IPS-18a (cell line): ENCODE data around the gene ZFAND6.
"Not testable (repeated sequence)": the region's sequence is repeated elsewhere in the genome, so short reads cannot be mapped to it uniquely, and the experiment has no call there.

ENCODE experiments used
- H3K27ac ChIP-seq: one replicate; pipeline ENCODE4 v1.5.1; 2013; ENCODE audit warnings: low read length
- H3K27me3 ChIP-seq: one replicate; pipeline ENCODE4 v1.6.1; 2013; ENCODE audit warnings: mild to moderate bottlenecking, low read length; ENCODE audit not compliant: control insufficient read depth, insufficient read depth
- H3K36me3 ChIP-seq: one replicate; pipeline ENCODE4 v1.6.1; 2013; ENCODE audit warnings: low read depth, low read length; ENCODE audit not compliant: control insufficient read depth
- H3K4me1 ChIP-seq: one replicate; pipeline ENCODE4 v1.6.1; 2013; ENCODE audit warnings: low read depth, low read length; ENCODE audit not compliant: control insufficient read depth
- H3K4me3 ChIP-seq: one replicate; pipeline ENCODE4 v1.5.1; 2013; ENCODE audit warnings: low read length
- H3K9ac ChIP-seq: one replicate; pipeline ENCODE4 v1.6.1; 2013; ENCODE audit warnings: mild to moderate bottlenecking, low read length, moderate library complexity
- H3K9me3 ChIP-seq: one replicate; pipeline ENCODE4 v1.6.1; 2013; ENCODE audit warnings: low read depth, low read length; ENCODE audit not compliant: control insufficient read depth

The ZFAND6 gene

DNA sequence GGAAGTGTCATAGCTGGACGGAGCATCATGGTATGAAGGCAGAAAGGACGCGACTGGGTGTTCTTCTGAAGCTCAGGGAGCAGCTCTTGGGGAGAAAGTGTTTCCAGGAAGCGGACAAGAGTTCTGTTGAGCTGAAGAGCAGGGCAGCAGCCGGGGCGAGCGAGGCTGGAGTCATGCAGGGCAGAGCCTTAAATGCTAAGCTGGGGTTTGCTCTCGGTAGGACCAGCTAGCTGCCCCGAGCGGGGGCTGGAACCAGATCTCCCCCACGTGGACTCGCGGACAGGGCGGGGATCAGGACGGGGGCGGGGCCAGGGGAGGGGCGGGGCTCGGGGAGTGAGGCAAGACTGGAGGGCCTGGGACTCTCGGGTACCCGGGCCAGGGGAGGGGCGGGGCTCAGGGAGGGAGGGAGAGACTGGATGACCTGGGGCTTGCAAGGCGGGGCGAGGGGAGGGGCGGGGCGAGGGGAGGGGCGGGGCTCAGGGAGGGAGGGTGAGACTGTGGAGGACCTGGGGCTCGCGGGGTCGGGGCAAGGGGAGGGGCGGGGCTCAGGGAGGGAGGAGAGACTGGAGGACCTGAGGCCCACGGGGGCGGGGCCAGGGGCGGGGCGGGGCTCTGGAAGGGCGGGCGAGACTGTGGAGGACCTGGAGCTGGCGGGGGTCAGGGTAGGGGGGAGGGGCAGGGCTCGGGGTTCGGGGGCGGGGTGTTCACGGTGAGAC lies 92.9 kb downstream of the ZFAND6 start:
- Histone ChIP-seq H3K4me1 (peaks cover 6% of the 10 kb centered on the region), H3K27ac (no peak overlapping the region), H3K4me3 (peak overlapping the region; percentile 82), H3K27me3 (peaks cover 6% of the 10 kb centered on the region), H3K9ac (peak overlapping the region; percentile 8), H3K36me3 (no peaks in the 10 kb centered on the region), H3K9me3 (no peaks in the 10 kb centered on the region)

DNA sequence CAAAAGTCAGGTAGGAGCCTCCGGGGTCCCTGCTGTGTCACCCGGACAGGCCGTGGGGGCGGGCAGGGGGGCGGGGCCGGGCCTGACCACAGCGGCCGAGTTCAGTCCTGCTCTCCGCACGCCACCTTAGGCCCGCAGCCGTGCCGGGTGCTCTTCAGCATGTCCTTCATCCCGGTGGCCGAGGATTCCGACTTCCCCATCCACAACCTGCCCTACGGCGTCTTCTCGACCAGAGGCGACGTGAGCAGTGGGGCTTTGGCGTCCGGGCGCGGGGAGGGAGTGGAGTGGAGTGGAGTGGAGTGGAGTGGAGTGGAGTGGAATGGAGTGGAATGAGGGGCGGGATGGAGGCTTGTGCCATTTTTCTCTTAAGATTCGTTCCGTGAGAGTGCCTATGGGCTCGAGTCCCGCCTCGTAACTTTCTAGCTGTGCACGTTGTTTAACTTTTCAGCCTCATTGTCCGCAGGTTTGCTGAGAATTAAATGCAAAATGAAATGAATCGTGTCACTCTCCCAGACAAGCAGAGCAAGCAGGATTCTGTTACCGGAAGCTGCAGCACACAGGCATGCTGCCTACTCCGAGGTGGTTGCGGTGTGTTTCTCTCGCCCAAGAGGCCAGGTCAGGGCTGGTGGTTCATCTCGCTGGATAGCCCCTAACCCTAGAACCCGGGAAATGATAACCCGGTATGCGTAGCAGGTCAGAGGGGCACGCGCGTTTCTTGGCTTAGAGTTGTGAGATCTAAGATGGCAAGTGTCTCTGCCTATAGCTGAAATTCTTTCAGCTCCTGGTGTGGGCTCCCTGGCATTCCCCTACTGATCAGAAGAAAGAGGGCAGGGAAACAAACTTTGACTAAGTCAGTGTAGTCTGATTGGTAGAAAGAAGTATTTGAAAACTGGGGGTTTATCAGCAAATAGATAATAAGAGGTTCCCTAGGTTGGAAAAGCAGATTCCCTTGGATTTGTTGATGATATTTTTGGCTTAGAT lies 93.7 kb downstream of the ZFAND6 start, which contains the start of gene FAH:
FAH (plus strand) TSS at position 104 of the 981 bp plus-strand sequence; CDS start at position 160, 56 bp downstream.
- H3K27ac ChIP-seq = no peak within 1 kb of the TSS

DNA sequence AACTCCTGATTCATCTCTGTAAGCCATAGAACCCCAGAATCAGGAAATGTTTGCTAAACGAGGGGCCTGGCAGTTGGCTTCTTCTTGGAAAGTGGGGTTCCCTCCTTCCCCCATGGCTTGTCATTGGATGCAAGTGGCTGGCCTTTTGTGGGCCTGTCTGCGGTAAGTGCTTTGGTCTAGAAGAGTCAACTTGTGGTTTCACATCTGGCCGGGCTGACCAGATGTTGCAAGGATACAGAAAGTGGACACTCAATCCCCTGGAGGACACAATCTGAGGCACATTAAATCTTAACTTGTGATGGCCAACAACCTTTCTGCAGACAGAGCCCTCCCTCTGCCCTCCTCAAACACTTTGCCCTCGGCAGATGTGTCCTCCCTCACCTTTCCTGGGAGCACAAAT lies 94.4 kb downstream of the ZFAND6 start:
- peak overlapping the region; percentile 82 for H3K4me3 ChIP-seq
- H3K9ac ChIP-seq = no peak overlapping the region
- H3K27ac ChIP-seq = no peak overlapping the region
- H3K4me1 ChIP-seq = peaks cover 6% of the 10 kb centered on the region
- no peaks in the 10 kb centered on the region for H3K9me3 ChIP-seq
- H3K27me3 ChIP-seq = peaks cover 6% of the 10 kb centered on the region
- H3K36me3 ChIP-seq = no peaks in the 10 kb centered on the region

More for the DNA sequence above, 93.7 kb downstream of the ZFAND6 start, which contains the start of gene FAH:
- no peaks in the 10 kb centered on the region for H3K36me3 ChIP-seq
- peaks cover 6% of the 10 kb centered on the region for H3K4me1 ChIP-seq
- H3K9ac ChIP-seq = peak within 1 kb of the TSS; percentile 65
- H3K4me3 ChIP-seq = peak within 1 kb of the TSS; percentile 82
- H3K27me3 ChIP-seq = peaks cover 6% of the 10 kb centered on the region
- no peaks in the 10 kb centered on the region for H3K9me3 ChIP-seq

DNA sequence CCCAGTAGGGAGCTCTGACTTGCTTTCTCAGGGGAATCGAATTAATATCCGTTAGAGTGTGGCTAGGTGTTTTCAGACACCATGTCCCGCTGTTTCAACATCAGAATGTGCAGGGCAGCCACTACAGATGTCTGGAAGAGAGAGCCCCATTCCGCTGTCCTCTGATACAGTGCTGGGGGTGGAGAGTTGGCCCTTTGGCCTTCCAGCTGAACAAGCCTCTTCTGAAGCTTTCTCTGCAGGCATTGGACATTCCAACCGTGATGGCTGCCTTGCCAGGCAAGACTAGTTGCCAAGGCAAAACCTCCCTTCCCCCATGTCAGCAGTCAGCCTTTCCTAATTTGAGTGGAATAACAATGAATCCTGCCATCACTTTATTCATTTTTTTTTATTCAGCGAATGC lies 94.9 kb downstream of the ZFAND6 start:
- no peaks in the 10 kb centered on the region for H3K36me3 ChIP-seq
- no peak overlapping the region for H3K4me3 ChIP-seq
- H3K9ac ChIP-seq = no peak overlapping the region
- no peak overlapping the region for H3K27ac ChIP-seq
- H3K27me3 ChIP-seq = peaks cover 6% of the 10 kb centered on the region
- peaks cover 6% of the 10 kb centered on the region for H3K4me1 ChIP-seq
- no peaks in the 10 kb centered on the region for H3K9me3 ChIP-seq

DNA sequence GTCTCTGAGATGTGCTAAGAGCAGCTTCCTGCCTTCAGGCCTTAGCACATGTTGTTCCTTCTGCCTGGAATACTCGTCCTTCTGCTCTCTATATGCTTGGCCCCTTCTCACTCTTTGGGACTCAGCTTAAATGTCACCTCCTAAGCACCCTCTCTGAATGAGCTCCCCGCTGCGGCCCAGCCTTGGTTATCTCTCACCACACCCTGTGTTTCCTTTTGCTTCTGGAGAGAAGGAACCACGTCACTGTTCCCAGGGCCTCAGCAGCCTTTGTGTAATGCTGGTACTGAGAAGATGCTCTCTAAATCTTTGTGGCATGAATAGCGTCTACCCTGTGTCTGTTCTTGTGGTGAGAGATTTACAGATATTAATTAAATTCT lies 95.5 kb downstream of the ZFAND6 start:
- Histone ChIP-seq H3K27me3 (peaks cover 6% of the 10 kb centered on the region), H3K9ac (no peak overlapping the region), H3K27ac (no peak overlapping the region), H3K36me3 (peaks cover 2% of the 10 kb centered on the region), H3K4me3 (no peak overlapping the region), H3K9me3 (no peaks in the 10 kb centered on the region), H3K4me1 (peaks cover 6% of the 10 kb centered on the region)

DNA sequence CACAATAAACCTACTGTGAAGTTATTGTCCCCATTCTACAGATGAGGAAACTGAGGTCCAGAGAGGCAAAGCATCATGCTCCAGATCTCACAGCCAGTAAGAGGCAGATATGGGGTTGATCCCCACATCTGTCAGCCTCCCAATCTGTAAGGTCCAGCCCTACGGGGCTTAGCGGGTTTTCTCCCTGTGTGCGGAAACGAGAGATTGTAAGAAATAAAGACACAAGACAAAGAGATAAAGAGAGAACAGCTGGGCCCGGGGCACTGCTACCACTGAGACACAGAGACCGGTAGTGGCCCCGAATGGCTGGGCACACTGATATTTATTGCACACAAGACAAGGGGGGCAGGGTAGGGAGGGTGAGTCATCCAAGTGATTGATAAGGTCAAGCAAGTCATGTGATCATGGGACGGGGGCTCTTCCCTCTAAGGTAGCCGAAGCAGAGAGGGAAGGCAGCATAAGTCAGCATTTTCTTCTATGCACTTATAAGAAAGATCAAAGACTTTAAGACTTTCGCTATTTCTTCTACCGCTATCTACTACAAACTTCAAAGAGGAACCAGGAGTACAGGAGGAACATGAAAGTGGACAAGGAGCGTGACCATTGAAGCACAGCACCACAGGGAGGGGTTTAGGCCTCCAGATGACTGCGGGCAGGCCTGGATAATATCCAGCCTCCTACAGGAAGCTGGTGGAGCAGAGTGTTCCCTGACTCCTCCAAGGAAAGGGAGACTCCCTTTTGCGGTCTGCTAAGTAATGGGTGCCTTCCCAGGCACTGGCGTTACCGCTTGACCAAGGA lies 96.1 kb downstream of the ZFAND6 start:
- not testable (repeated sequence) for H3K9ac ChIP-seq, H3K27ac ChIP-seq, H3K4me3 ChIP-seq, H3K27me3 ChIP-seq, H3K9me3 ChIP-seq, H3K4me1 ChIP-seq, H3K36me3 ChIP-seq

DNA sequence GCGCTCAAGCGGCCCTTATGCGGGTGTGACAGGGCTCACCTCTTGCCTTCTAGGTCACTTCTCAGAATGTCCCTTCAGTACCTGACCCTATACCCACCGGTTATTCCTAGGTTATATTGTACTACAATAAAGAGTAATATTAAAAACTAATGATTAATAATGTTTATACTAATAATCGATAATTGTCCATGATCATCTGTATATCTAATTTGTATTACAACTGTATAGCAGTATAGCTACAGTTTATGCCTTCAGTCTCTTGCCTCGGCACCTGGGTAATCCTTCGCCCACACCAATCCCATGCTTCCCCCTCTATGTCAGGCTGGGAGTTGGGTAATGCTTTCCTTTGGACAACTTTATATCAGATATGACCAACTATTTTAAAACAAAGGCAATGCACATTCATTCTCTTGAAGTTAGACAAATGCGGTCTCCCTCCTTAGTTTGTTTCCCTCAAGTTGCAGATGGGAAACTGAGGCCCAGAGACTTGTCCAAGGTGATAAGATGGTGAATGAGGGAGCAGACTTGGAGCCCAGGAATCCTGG lies 96.8 kb downstream of the ZFAND6 start:
- H3K4me1 ChIP-seq = peaks cover 6% of the 10 kb centered on the region
- H3K27ac ChIP-seq = no peak overlapping the region
- peaks cover 2% of the 10 kb centered on the region for H3K36me3 ChIP-seq
- no peaks in the 10 kb centered on the region for H3K9me3 ChIP-seq
- peaks cover 6% of the 10 kb centered on the region for H3K27me3 ChIP-seq
- no peak overlapping the region for H3K9ac ChIP-seq
- no peak overlapping the region for H3K4me3 ChIP-seq

DNA sequence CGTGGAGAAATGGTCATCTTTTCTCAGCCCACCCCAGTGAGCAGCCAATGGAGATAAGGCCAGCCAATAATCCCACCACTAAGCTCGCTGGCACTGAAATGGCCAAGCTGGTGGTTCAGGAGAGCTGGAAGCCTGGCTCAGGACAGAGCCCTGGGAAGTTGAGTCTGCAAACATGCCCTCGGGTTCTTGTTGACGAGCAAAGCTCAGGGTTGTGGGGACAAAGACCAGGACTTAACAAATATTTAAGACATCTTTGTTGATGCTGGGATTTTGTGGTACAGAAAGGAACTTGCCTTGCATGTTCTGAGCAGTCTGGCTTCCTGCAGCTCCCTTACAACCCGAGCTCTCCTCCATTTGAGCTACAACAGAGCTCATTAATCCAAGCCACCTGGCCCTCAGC lies 97.7 kb downstream of the ZFAND6 start:
- no peaks in the 10 kb centered on the region for H3K27me3 ChIP-seq

DNA sequence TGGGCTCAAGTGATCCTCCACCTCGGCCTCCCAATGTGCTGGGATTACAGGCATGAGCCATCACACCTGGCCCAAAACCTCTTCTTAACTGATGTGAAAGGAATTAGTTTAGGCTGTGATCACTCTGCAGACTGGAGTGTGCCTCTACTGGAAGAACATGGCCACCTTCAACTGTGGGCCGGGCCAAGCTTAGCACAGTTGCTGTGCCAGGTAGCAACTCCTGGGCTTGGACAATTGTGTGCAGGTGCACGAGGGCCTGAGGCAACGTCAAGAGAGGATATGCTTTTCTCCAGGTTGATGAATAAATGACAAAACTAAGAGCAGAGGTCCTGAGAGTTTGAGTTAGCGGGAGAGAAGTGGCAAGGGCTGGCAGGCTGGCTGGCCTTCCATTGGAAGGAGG lies 99.8 kb downstream of the ZFAND6 start:
- H3K27me3 ChIP-seq = no peaks in the 10 kb centered on the region
- no peaks in the 10 kb centered on the region for H3K9me3 ChIP-seq
- H3K4me3 ChIP-seq = no peak overlapping the region
- no peaks in the 10 kb centered on the region for H3K4me1 ChIP-seq
- H3K9ac ChIP-seq = no peak overlapping the region
- H3K27ac ChIP-seq = no peak overlapping the region
- H3K36me3 ChIP-seq = peaks cover 2% of the 10 kb centered on the region

More for the DNA sequence above, 97.7 kb downstream of the ZFAND6 start:
- Histone ChIP-seq H3K9me3 (no peaks in the 10 kb centered on the region), H3K4me1 (no peaks in the 10 kb centered on the region), H3K36me3 (peaks cover 2% of the 10 kb centered on the region), H3K9ac (no peak overlapping the region), H3K27ac (no peak overlapping the region), H3K4me3 (no peak overlapping the region)

DNA sequence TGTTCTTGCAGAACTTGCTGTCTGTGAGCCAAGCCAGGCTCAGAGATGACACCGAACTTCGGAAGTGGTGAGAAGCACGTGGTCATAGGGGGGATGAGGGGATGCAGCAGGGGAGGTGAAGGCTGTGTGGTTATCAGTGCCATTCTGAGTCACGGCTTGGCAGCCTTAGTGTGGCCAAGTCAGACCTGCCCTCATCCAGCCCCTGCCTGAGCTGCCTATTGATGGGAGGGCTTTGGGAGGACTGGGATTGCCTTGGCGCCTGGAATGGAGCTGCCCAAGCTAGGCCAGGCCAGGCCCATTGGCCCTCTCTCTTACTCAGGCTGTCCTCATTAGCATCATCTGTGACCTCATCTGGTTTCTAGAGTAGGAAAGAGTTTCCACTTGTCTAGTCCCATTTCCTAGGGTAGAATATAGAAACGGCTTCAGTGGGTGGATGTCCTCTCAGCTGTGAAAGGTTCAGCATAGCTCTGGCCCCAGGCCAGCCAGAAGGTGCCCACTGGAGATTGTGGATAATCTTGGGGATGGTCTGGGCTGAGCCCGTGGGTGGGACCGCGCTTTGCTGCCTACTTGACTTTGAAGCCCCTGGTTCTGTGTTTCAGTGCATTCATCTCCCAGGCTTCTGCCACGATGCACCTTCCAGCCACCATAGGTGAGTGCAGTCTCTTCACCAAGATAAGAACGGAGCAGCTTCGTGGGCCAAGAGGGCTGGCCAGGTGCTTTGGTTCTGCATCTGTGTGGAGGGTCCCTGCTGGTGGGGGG lies 100.5 kb downstream of the ZFAND6 start:
- no peaks in the 10 kb centered on the region for H3K4me1 ChIP-seq
- no peak overlapping the region for H3K27ac ChIP-seq
- H3K9me3 ChIP-seq = no peaks in the 10 kb centered on the region
- H3K36me3 ChIP-seq = peaks cover 2% of the 10 kb centered on the region
- no peak overlapping the region for H3K4me3 ChIP-seq
- H3K27me3 ChIP-seq = no peaks in the 10 kb centered on the region
- H3K9ac ChIP-seq = no peak overlapping the region
